B cell (primary cell): ENCODE data around the gene PAPPA. TPM values are rescaled to one million over a fixed set of nuclear protein-coding genes. Genes with fewer than 3 reads are reported as not detected.

Source experiments
- ATAC-seq: fragments of 200-7000 bp; cut with Tn5 transposase; one replicate; pipeline ENCODE4 v1.10.0; 2021; ENCODE audit warnings: low read depth, mild to moderate bottlenecking, moderate number of reproducible peaks, moderate library complexity
- CTCF ChIA-PET: fragments of 350-600 bp; sonication (Branson Sonifier 250); formaldehyde crosslinking; loops from one replicate; lab custom pipeline; 2021; ENCODE audit warnings: antibody characterized with exemption, inconsistent platforms; lab: Charles Lee
- POLR2A ChIA-PET: fragments of 350-600 bp; sonication (Branson Sonifier 250); formaldehyde crosslinking; loops from one replicate; lab custom pipeline; 2021; ENCODE audit warnings: antibody characterized with exemption; lab: Charles Lee
- DNase-seq: peaks from one replicate; pipeline ENCODE4 v3.0.0; 2013
- H2AFZ ChIP-seq: 2 replicates; pipeline ENCODE4 v1.6.1; 2012; ENCODE audit warnings: mild to moderate bottlenecking, low read depth, low read length; ENCODE audit not compliant: insufficient read depth, poor library complexity, severe bottlenecking
- H3K27ac ChIP-seq, 2 donors: 1 replicate in 1 of 2; 2 replicates in 1 of 2; pipeline ENCODE4 v1.5.1; 2012 to 2013; ENCODE audit warnings: low read length in 2 of 2, mild to moderate bottlenecking in 2 of 2, moderate library complexity in 1 of 2
- H3K27me3 ChIP-seq, 4 experiments: fragments of 200-600 bp in 1 of 4; sonication (generic) in 1 of 4; replicated peaks in 1 of 4; 1 replicate in 2 of 4; 2 replicates in 2 of 4; pipeline versions ENCODE4 v1.6.1 to v1.7.0; 2013 to 2016; ENCODE audit warnings: low read length in 3 of 4, mild to moderate bottlenecking in 2 of 4, mixed read lengths in 1 of 4, moderate library complexity in 1 of 4; ENCODE audit not compliant: insufficient read depth in 4 of 4, control insufficient read depth in 3 of 4; ENCODE audit errors: control extremely low read depth in 1 of 4
- H3K36me3 ChIP-seq, 2 experiments: replicated peaks in 1 of 2; 1 replicate in 1 of 2; 2 replicates in 1 of 2; pipeline versions ENCODE4 v1.6.1 to v1.7.1; 2013; ENCODE audit warnings: low read length in 1 of 2; ENCODE audit not compliant: insufficient read depth in 2 of 2, control insufficient read depth in 1 of 2; ENCODE audit errors: control extremely low read depth in 1 of 2, extremely low read depth in 1 of 2
- H3K4me1 ChIP-seq, 2 donors: fragments of 200-600 bp in 1 of 2; sonication (generic) in 1 of 2; 1 replicate in 1 of 2; 2 replicates in 1 of 2; pipeline versions ENCODE4 v1.5.1 to v1.6.1; 2013 to 2017; ENCODE audit warnings: low read length in 2 of 2; ENCODE audit not compliant: control insufficient read depth in 2 of 2, insufficient read depth in 2 of 2
- H3K4me2 ChIP-seq: replicated peaks from 2 replicates; pipeline ENCODE3; 2012; ENCODE audit warnings: mild to moderate bottlenecking, low read depth, low read length; ENCODE audit not compliant: poor library complexity, severe bottlenecking
- H3K4me3 ChIP-seq, 5 experiments: fragments of 200-600 bp in 1 of 5; sonication (generic) in 1 of 5; 1 replicate in 3 of 5; 2 replicates in 2 of 5; pipeline versions ENCODE4 v1.5.1 to v1.7.0; 2011 to 2016; ENCODE audit warnings: low read length in 4 of 5, mild to moderate bottlenecking in 4 of 5, low read depth in 2 of 5, control low read depth in 1 of 5, moderate library complexity in 1 of 5; ENCODE audit not compliant: insufficient read depth in 1 of 5; ENCODE audit errors: control extremely low read depth in 1 of 5, extremely low read depth in 1 of 5
- H3K79me2 ChIP-seq: fragments of 200-600 bp; sonication (generic); one replicate; pipeline ENCODE4 v1.6.0; 2016; ENCODE audit warnings: low read length; ENCODE audit not compliant: control insufficient read depth, insufficient read depth
- H3K9ac ChIP-seq: fragments of 200-600 bp; sonication (generic); 2 replicates; pipeline ENCODE4 v1.6.1; 2017; ENCODE audit warnings: mild to moderate bottlenecking, low read length, moderate library complexity
- H3K9me3 ChIP-seq, 3 donors: one replicate each; pipeline versions ENCODE4 v1.6.1 to v1.7.1; 2013; ENCODE audit warnings: low read length in 2 of 3; ENCODE audit not compliant: control insufficient read depth in 2 of 3, insufficient read depth in 1 of 3; ENCODE audit errors: control extremely low read depth in 1 of 3
- H4K20me1 ChIP-seq: 2 replicates; pipeline ENCODE4 v1.6.0; 2012; ENCODE audit warnings: mild to moderate bottlenecking, low read length; ENCODE audit not compliant: insufficient read depth, control insufficient read depth, poor library complexity, severe bottlenecking
- H3K27ac Mint-ChIP-seq: one replicate; pipeline ENCODE4 v1.8.0; 2021; ENCODE audit warnings: mixed read lengths
- H3K27me3 Mint-ChIP-seq: one replicate; pipeline ENCODE4 v1.8.0; 2021; ENCODE audit warnings: mixed read lengths
- H3K4me1 Mint-ChIP-seq: one replicate; pipeline ENCODE4 v1.8.0; 2021; ENCODE audit warnings: mixed read lengths
- H3K4me3 Mint-ChIP-seq: one replicate; pipeline ENCODE4 v1.8.0; 2021; ENCODE audit warnings: mixed read lengths
- H3K9me3 Mint-ChIP-seq: one replicate; pipeline ENCODE4 v1.8.0; 2022; ENCODE audit warnings: mixed read lengths; ENCODE audit not compliant: insufficient read depth
- CTCF ChIP-seq: fragments of 200-600 bp; IDR thresholded peaks from one replicate; pipeline ENCODE4 v1.8.0; 2022; ENCODE audit warnings: antibody characterized with exemption, mild to moderate bottlenecking
- EZH2 ChIP-seq: IDR thresholded peaks from 2 replicates; pipeline ENCODE4 v1.6.1; 2012; ENCODE audit warnings: borderline replicate concordance, low read depth, mild to moderate bottlenecking, moderate library complexity, low read length; ENCODE audit not compliant: insufficient read depth, poor library complexity, severe bottlenecking
- WGBS: methylation state at CpG from one replicate; pipeline ENCODE4 v1.1.5; 2013; ENCODE audit warnings: missing lambda C conversion rate; ENCODE audit not compliant: insufficient coverage; 5-methylcytosine and 5-hydroxymethylcytosine counted together
- intact Hi-C: fragments of 100-400 bp; cut with micrococcal nuclease; formaldehyde crosslinking; loops from one replicate; pipeline ENCODE4 v1.10.0; 2022
- polyA plus RNA-seq: library from polyadenylated mRNA; depleted of rRNA; stranded (reverse); fragments of >200 nt; gene quantifications from 2 replicates; pipeline ENCODE4 v1.2.3, GENCODE V29; 2012
- total RNA-seq, 2 donors: library from RNA; stranded (reverse); fragments of 120-200 nt in 1 of 2; gene quantifications; 1 replicate in 1 of 2; 2 replicates in 1 of 2; pipeline versions ENCODE4 v1.2.3 to v1.2.4, GENCODE V29; 2013 to 2022

The PAPPA gene
- total and polyA plus RNA-seq, 2 donors (not counting 1 experiment from before 2014, with no cell fraction given): not detected

DNA sequence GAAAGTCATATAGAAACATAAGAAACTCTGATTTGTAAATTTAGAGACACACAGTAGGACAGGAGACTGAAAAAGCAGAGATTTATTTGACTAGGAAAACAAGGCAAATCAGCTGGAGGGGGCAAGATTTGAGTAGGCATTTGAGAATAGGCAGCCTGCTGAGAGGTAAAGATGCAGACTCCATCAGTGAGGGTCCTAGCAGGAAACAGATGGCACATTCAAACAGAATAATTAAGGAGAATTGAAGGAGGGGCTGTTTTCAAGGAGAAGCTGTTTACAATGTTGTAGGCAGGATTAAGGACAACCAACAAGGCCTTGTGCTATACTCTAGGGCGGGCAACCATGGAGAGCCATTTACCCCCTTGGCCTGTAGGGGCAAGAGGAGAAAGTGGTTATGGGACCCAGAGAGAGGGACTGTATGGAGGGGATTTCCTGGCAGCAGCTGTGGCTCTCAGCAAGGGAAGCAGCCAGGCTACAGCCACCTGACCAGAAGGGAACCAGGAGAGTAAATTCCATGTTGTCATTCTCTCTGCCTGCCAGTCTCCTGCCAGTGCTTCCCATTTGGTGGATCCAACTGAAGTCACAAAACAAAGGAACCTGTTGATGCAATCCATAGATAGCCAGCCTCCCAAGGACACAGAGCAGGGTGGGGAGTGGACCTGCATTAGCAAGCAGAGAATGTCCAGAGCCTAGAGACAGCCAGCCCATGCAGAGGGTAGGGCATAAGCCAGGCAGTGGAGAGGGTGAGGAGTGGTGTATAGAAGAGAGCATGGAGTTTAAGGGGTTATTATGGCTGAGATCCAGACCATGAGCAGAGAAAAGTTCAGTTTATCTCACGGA is 38.2 kb downstream of the PAPPA start:
- Mint-ChIP-seq H3K4me3 (no peak overlapping the region), H3K27me3 (no peaks in the 10 kb centered on the region), H3K9me3 (peaks cover 2% of the 10 kb centered on the region), H3K4me1 (no peaks in the 10 kb centered on the region), H3K27ac (no peak overlapping the region)
- no peaks in the 10 kb centered on the region for H4K20me1 ChIP-seq
- TF ChIP-seq CTCF (no peak), EZH2 (no peak)
- no peak for DNase-seq
- no peak overlapping the region for H3K4me2 ChIP-seq
- no peak overlapping the region for H3K27ac ChIP-seq
- ChIA-PET POLR2A (no interaction called here), CTCF (interaction anchor here (1.3 kb wide), 1 partner anchor 9 kb away, joined by 3 read pairs; no protein-coding TSS in a partner anchor)
- no peak for ATAC-seq
- peaks cover 0 to 16% (median 0%) of the 10 kb centered on the region in 3 donors for H3K9me3 ChIP-seq
- 100% methylated on average over 1 of the region's 2 CpGs for WGBS
- H2AFZ ChIP-seq: no peak overlapping the region
- no peaks in the 10 kb centered on the region for H3K27me3 ChIP-seq
- H3K4me1 ChIP-seq: no peaks in the 10 kb centered on the region
- no peaks in the 10 kb centered on the region for H3K79me2 ChIP-seq
- no peak overlapping the region for H3K4me3 ChIP-seq
- H3K9ac ChIP-seq: no peak overlapping the region
- intact Hi-C loops: no loop called here
- H3K36me3 ChIP-seq: no peaks in the 10 kb centered on the region

DNA sequence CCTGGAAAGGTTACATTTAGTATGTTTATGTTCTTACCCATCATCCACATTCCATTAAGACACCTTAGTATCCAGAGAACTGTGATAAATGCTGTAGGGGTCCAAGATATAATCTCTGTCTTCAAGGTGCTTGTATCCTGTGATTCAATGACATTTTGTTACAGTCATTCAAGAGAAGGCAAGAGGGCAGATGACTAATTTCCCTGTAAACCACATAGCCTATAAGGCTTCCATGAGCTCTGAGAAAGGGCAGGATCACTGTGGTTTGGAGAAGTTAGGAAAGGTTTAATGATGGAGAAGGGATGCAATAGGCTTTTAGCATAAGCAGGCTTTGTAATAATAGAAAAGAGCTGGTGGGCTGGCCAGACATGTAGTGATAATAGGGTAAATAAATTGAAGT is 40.0 kb downstream of the PAPPA start:
- Histone ChIP-seq H3K4me2 (no peak overlapping the region), H3K79me2 (no peaks in the 10 kb centered on the region), H3K27me3 (no peaks in the 10 kb centered on the region), H3K9ac (no peak overlapping the region), H3K4me3 (no peak overlapping the region), H3K4me1 (no peaks in the 10 kb centered on the region), H3K36me3 (no peaks in the 10 kb centered on the region), H4K20me1 (no peaks in the 10 kb centered on the region), H2AFZ (no peak overlapping the region), H3K9me3 (peaks cover 0 to 6% (median 0%) of the 10 kb centered on the region in 3 donors), H3K27ac (no peak overlapping the region)
- no peak for TF ChIP-seq CTCF
- TF ChIP-seq EZH2: no peak
- CTCF ChIA-PET: no interaction called here
- no peak overlapping the region for H3K27ac Mint-ChIP-seq
- intact Hi-C loops: no loop called here
- no peak for DNase-seq
- H3K4me3 Mint-ChIP-seq: no peak overlapping the region
- ATAC-seq: no peak
- POLR2A ChIA-PET: no interaction called here
- no peaks in the 10 kb centered on the region for H3K27me3 Mint-ChIP-seq
- H3K4me1 Mint-ChIP-seq: no peaks in the 10 kb centered on the region
- H3K9me3 Mint-ChIP-seq: peaks cover 2% of the 10 kb centered on the region
